Activated CD8-positive, alpha-beta memory T cell treated with anti-CD3 and anti-CD28 coated beads, Interleukin-2, amount 50 U/mL, for 24 hours (primary cell): ENCODE data around the gene RPS6KA2.

Experiments used
- DNase-seq: peaks from one replicate; pipeline ENCODE4 v3.0.0-alpha.2; 2020; ENCODE audit errors: extremely low read depth

RPS6KA2 gene

DNA sequence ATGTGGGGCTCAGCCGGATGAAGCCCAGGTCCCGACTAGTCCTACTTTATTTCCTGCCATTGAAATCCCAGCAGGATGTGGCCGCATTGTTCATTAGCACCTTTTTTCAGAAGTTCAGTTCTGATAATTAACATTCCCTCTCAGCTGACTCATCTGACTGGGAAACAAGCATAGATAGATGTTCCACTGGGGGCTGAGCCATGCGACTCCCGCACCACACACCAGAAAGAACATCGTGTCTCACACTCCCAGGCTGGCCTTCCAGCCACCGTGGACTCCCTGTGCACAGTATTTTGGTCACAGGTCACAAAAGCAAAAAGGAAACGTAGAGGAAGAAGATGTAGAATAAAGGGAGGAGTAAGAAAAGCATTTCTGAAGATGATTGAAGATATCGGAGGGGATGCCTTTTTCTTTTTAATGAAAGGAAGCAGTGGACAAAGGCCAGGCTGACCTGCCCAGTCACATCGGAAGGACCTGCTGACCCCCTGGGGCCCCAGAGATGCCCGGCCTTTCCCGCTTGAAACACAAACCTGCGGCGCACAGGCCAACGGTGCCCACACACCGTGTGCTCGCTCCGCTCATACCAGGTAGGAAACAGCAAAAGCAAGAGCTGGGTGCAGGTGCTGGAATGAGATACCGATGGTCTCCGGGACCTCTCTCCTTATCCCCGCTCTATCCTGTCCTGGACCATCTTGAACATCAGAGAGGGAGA lies 11.8 kb downstream of the RPS6KA2 start:
- no peak for DNase-seq

- no peak for DNase-seq
These were observed 12.5 kb downstream of the RPS6KA2 start for GRCh38 chr6:166614589-166614988.

DNA sequence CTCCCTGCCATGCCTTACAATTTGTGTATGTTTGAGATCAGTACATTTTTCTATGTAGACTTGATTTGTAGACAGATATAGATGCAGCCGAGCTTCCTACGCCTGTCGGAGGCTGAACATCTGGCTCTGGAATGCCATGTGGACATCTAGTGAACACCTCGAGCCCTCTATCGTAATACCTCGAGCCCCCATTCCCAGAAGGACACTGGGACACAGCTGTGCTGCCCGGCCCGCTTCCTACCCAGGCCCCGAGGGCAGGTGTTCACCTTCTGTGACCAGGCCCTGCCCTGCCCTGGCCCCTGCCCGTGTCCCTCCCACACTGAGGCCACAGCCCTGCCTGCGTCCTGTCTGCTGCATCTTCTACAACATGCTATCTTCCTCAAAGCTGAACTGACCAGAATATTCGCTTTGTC lies 12.9 kb downstream of the RPS6KA2 start:
- DNase-seq = no peak

- no peak for DNase-seq
These were observed 14.0 kb downstream of the RPS6KA2 start for GRCh38 chr6:166613027-166613426.

DNA sequence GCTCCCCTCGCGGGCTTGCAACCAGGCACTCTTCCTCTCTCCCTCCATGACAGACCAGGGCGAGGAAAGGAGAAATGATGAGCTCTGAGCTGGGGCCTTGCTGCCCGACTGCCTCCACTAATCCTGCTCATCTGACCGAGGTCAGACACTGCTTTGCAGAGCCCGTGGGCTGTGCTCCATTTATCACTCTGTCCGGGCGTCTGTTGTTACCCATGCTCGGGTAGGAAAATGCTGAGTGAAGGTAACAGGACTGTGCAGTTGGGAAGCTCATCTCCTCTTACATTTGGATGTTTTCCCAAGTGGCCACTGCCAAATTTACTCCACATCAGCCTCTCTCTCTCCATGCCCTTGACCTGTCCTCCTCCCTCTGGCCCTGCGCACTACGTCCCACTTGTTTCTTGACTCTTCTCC lies 14.6 kb downstream of the RPS6KA2 start:
- no peak for DNase-seq

- no peak for DNase-seq
These were observed 15.4 kb downstream of the RPS6KA2 start for GRCh38 chr6:166611631-166612030.

DNA sequence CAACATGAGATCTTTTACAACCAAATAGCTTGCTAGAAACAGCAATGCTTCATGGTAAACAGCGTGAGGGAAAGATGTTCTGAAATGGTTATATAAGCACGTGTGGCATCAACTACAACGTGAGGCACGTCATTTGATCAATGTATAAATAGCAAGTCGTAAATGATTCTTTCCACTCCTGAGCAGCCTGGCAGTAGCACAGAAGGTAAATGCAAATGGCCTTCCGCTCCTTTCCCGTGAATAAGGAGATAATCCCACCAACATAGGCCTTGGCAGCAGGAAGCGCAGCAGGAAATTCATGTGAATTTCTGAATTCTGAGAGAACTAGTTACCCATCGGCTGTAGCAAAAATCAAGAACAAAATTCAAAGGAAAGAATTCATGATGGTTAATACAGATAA lies 17.0 kb downstream of the RPS6KA2 start:
- no peak for DNase-seq

DNA sequence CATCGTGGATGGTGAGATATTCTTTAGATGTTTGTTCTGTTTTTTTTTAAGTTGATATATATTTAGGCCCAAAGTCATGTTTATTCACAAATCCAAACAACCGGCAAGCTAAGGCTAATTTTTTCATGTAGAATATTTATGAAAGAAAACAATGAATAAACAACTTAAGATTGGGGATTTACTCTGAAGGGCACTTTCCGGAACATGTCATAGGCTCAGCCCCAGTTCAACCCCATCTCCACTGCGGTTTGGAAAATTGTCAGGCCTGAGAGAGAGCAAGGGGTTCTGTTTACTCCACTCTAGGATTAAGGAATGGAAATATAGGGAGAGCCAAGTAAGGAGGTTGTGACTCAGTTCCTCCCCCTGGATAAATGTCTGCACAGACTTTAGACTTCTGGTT lies 18.3 kb downstream of the RPS6KA2 start:
- DNase-seq = no peak

GRCh38 chr6:166605752-166606151 lies 21.3 kb downstream of the RPS6KA2 start:
- no peak for DNase-seq

DNA sequence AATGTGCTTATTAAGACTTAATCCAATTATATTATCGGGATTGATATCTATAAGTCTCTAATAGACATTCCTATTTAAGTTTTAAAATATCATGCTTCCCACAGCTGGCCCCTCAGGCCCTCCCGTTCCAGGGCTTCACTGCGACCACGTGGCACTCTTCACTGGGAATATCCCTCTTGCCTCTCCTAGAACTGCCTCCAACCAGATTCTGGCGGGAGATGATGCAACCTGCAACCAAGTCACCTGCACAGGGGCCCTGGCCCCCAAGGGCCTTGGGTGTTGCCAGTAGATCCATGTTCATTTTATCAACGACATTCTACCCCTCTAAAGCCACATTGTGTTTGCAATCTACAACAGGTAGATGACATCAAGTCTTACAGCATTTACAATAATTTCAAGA lies 22.1 kb downstream of the RPS6KA2 start:
- no peak for DNase-seq

DNA sequence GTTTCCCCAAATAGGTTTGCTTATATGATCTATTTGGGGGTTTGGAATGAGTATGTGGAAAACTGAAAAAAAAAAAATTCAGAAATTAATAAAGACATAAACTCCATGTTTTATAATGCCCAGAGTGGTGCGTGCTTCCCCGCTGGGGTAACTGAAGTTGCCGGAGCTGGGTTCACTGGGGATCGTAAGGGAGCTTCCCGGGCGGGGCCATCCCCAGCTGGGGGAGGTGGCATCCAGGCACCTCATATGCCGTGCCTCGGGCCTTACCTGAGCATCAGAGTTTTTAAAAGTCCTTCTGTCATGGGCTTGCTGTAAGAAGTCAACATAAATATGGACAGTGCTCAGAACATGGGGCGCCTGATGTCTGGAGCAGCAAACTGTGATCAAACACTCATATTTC lies 22.7 kb downstream of the RPS6KA2 start:
- DNase-seq = no peak

DNA sequence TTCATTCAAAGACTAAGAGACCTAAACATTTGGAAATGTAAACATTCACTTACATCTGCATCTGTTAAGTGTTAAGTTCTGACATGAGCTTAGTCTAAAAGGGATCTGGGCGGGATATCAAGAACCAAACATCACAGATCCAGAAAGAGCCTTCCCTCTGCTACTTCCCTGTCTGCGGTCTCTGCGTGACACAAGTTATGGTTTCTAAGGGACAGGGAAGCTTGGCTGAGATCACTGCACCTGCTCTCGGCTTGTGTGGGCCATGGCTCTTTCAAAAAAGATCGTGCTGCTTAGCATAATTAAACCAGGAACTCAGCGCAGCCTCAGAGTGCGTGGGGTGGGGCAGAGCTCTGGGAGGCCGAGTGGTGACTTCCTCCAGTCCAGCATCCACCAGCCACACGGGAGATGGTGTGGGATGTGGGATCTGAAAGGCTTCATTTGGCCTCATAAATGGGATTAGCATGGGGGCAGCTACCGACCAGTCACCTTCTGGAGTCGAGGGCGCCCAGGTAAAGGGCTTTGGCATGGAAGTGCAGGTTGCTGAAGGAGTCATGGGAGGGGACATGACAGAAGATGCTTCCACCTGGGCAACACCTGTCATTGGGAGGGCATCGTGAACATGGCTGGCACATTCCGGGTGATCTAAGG lies 23.9 kb downstream of the RPS6KA2 start:
- DNase-seq = no peak

- no peak for DNase-seq
These were observed 25.1 kb downstream of the RPS6KA2 start for GRCh38 chr6:166601956-166602355.

GRCh38 chr6:166600931-166601330 lies 26.1 kb downstream of the RPS6KA2 start:
- no peak for DNase-seq

GRCh38 chr6:166599205-166599604 lies 27.8 kb downstream of the RPS6KA2 start:
- no peak for DNase-seq

GRCh38 chr6:166598441-166599138 lies 28.5 kb downstream of the RPS6KA2 start:
- no peak for DNase-seq

DNA sequence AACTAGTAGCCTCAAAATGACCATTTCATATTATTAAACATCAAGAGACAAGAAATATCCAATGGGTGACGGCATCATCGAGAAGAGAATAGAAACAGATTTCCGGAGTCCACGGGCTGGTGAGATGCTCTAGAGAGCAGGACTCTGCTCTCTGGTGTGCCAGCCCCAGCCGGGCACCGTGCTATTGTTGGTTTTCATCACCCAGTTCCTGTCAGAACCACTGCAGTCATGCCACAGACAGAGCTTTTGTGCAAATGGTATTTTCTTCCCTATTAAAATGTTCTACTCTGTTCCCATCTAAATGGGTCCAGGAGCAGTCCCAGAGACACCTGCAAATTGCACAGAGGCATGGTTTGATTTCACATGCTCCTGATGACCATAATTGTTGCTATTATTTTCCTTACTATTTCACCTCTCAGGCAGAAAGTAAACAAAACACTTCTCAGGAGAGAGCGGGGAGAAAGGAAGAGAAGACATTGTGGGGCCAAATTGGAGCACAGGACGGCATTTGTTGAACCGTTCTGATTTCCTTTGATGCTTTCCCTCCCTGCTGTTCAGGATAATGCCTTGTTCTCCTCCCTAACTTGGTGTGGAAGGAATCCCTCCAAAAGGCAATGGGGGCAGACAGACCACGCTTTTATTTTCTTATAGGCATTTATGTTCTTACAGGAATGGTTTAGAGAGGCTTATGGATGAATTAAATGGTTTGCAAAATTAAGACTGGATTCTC lies 29.2 kb downstream of the RPS6KA2 start:
- DNase-seq = no peak

- no peak for DNase-seq
These were observed 30.1 kb downstream of the RPS6KA2 start for GRCh38 chr6:166596776-166597507.

DNA sequence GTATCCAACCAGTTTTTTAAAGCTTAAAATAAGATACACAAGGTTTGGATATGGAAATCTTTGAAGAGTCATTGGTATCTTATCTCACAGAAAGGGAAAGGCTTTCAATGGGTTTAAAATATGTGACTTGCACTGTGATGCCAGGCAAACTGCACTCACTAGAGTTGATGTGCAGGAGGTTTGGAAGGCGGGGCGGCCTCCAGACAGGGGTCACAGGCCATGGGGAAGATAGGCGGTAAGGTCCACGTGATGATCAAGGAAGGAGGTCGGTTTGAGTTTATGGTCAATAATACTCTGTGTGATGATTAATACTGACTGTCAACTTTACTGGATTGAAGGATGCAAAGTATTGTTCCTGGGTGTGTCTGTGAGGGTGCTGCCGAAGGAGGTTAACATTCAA lies 31.1 kb downstream of the RPS6KA2 start:
- DNase-seq = no peak

- no peak for DNase-seq
These were observed 31.8 kb downstream of the RPS6KA2 start for GRCh38 chr6:166595061-166595780.

DNA sequence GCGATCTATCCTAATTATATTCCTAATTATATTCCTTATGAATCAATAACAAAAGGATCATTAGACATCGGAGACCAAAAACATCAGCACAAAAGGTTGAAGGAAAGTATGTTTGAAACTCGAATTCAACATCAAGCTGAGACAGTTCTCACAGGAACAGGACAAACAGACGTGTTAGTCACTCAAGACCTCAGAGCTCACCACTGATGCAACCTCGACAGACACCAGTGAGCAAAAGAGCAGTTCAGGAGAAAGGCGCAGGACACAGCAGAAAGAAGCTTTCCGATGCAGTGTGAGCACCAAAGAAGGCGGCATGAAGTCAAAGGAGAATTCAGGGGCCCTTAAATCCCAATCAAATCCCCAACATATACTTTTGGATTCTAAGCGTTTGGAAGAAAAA lies 34.2 kb downstream of the RPS6KA2 start:
- no peak for DNase-seq
